Measurements from ENCODE around the gene PLD4.
"Not testable (repeated sequence)": the region's sequence is repeated elsewhere in the genome, so short reads cannot be mapped to it uniquely, and the experiment has no call there.

Gene PLD4

DNA sequence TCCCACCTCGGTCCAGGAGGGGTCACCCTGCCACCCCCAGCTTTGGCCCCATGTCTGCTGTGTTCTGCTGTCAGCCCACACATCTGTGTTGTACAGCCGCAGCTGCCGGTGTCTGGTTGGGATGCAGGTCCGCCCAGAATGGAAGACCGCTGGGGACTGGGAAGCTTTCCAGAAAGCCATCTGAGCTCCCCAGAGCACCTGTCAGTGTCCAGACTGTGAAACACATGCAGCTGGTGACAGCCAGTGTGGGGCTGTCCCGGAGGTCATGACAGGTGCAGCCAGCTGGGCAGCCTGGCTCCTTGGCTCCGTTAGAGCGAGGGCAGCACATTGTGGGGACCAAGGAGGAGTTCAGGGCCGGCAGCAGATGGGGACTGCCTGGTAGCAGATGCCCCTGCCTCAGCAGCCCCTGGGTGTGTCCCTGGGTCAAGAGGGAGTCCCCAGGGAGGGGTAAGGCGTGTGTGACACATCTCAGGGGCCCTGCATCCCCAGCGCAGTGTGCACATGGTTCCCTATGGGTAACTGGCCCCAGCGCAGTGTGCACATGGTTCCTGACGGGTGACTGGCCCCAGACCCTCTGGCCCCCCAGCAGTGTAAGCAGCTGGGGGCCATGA lies 43.2 kb upstream of the PLD4 start:
- no peak overlapping the region for H3K9ac ChIP-seq (ENCODE audit: low read length)
- H3K27ac ChIP-seq (ENCODE audit: low read length), result no peak overlapping the region
- H3K4me1 ChIP-seq (ENCODE audit: control insufficient read depth, low read depth, low read length), result no peaks in the 10 kb centered on the region
- peaks cover 7% of the 10 kb centered on the region for H3K36me3 ChIP-seq (ENCODE audit: control insufficient read depth, low read depth, low read length)
- H3K27me3 ChIP-seq (ENCODE audit: control insufficient read depth, insufficient read depth, low read length), result no peaks in the 10 kb centered on the region
- H3K4me3 ChIP-seq (ENCODE audit: low read length), result no peak overlapping the region
- no peaks in the 10 kb centered on the region for H3K9me3 ChIP-seq (ENCODE audit: control insufficient read depth, low read depth, low read length)

DNA sequence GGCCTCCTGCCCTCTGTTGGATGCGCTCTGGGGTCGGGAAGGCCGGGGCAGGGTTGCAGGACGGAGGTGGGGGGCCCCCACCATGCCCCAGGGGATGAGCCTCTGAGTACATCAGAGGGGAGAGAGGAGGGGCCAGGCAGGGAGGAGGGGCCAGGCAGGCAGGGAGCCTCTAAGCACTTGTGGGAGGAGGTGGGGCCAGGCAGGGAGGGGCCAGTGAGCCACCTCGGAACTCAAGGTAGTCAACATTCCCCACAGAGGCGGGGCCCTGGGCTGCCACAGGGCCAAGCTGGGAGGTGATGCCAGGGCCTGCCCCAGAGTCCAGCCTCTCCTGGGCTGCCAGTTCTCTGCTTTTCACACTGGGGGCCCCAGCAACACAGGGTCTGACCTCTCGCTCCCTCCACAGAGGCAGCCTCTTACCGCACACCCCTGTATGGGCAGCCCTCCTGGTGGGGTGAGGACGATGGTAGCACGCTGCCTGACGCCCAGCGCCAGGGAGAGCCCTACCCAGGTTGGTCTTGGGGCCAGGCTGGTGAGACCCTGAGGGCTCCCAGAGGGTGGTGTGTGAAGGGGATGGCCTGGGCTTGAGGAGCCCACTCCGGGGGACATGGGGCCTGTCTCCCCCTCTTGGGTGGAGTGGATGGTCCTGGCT lies 42.2 kb upstream of the PLD4 start:
- Histone ChIP-seq H3K27ac (ENCODE audit: low read length) (no peak overlapping the region), H3K36me3 (ENCODE audit: control insufficient read depth, low read depth, low read length) (peaks cover 7% of the 10 kb centered on the region), H3K27me3 (ENCODE audit: control insufficient read depth, insufficient read depth, low read length) (no peaks in the 10 kb centered on the region), H3K4me3 (ENCODE audit: low read length) (no peak overlapping the region), H3K4me1 (ENCODE audit: control insufficient read depth, low read depth, low read length) (no peaks in the 10 kb centered on the region), H3K9me3 (ENCODE audit: control insufficient read depth, low read depth, low read length) (no peaks in the 10 kb centered on the region), H3K9ac (ENCODE audit: low read length) (no peak overlapping the region)

GRCh38 chr14:104882991-104883660 lies 41.6 kb upstream of the PLD4 start:
- Histone ChIP-seq H3K36me3 (ENCODE audit: control insufficient read depth, low read depth, low read length) (peaks cover 7% of the 10 kb centered on the region), H3K27ac (ENCODE audit: low read length) (no peak overlapping the region), H3K4me3 (ENCODE audit: low read length) (no peak overlapping the region), H3K9ac (ENCODE audit: low read length) (no peak overlapping the region), H3K4me1 (ENCODE audit: control insufficient read depth, low read depth, low read length) (no peaks in the 10 kb centered on the region), H3K9me3 (ENCODE audit: control insufficient read depth, low read depth, low read length) (no peaks in the 10 kb centered on the region), H3K27me3 (ENCODE audit: control insufficient read depth, insufficient read depth, low read length) (no peaks in the 10 kb centered on the region)

DNA sequence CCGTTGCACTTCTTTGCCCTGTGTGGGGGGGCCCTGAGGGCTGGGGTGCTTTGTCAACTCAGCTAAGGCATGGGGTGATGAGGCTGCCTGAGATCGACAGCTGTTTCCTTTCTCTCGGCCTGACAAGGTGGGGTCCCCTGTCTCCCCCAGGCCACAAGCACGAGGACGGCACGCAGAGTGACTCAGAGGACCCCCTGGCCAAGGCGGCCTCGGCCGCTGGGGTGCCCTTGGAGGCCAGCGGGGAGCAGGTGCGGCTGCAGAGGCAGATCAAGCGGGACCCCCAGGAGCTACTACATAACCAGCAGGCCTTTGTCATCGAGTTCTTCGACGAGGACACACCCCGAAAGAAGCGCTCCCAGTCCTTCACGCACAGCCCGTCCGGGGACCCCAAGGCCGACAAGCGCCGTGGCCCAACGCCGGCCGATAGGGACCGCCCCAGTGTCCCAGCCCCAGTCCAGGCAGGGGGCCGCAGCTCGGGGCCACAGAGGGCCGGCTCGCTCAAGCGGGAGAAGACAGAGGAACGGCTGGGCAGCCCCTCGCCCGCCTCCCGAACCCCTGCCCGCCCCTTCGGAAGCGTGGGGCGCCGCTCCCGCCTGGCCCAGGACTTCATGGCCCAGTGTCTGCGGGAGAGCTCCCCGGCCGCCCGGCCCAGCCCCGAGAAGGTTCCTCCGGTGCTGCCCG lies 40.9 kb upstream of the PLD4 start:
- no peaks in the 10 kb centered on the region for H3K4me1 ChIP-seq (ENCODE audit: control insufficient read depth, low read depth, low read length)
- no peak overlapping the region for H3K27ac ChIP-seq (ENCODE audit: low read length)
- H3K9ac ChIP-seq (ENCODE audit: low read length), result no peak overlapping the region
- no peaks in the 10 kb centered on the region for H3K9me3 ChIP-seq (ENCODE audit: control insufficient read depth, low read depth, low read length)
- no peaks in the 10 kb centered on the region for H3K27me3 ChIP-seq (ENCODE audit: control insufficient read depth, insufficient read depth, low read length)
- peaks cover 7% of the 10 kb centered on the region for H3K36me3 ChIP-seq (ENCODE audit: control insufficient read depth, low read depth, low read length)
- no peak overlapping the region for H3K4me3 ChIP-seq (ENCODE audit: low read length)

- not testable (repeated sequence) for H3K4me1 ChIP-seq (ENCODE audit: control insufficient read depth, low read depth, low read length); H3K27ac ChIP-seq (ENCODE audit: low read length); H3K9ac ChIP-seq (ENCODE audit: low read length); H3K4me3 ChIP-seq (ENCODE audit: low read length); H3K36me3 ChIP-seq (ENCODE audit: control insufficient read depth, low read depth, low read length); H3K27me3 ChIP-seq (ENCODE audit: control insufficient read depth, insufficient read depth, low read length); H3K9me3 ChIP-seq (ENCODE audit: control insufficient read depth, low read depth, low read length)
Measured at GRCh38 chr14:104884381-104884780, 40.3 kb upstream of the PLD4 start.

DNA sequence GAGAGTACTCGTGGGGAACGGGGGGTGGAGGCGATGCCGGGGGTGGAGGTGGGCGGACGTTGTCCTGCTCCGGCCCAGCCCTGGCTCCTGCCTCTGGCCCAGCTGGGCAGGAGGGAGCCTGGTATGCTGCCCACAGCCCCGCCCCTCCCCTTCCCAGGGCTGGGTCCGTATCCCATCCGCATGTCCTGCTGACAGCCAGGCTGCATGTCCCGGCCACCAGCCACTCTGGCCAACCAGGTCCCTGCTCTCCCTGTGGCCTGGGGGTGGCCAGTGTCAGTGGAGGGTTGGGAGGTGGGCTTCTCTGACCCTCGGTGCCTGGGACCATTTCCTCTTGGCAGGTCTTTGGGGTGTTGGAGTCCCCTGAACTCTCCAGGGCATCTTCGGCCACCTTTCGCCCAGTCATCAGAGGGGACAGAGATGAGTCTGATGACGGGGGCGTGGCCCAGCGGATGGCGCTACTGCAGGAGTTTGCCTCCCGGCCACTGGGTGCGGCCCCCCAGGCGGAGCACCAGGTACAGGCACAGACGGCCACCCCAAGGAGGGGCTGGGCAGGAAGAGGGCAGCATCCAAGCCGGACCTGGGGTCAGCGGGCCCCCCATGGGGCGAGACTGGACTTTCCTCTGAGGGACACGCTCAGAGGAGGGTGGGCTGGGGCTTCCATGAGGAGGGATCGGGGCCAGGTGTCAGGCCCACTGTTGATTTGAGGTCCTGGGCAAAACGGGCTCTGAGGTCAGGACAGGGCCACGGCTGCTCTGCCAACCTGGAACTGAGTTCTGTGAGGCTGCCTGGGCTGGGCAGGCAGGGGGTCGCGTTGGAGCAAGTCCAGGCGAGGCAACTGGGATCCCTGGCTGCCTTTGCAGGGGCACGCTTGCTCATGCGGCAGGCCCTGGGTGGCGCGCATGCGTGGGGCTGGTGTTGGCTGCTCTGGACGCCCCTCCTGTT lies 39.4 kb upstream of the PLD4 start:
- Histone ChIP-seq H3K27me3 (ENCODE audit: control insufficient read depth, insufficient read depth, low read length) (no peaks in the 10 kb centered on the region), H3K9ac (ENCODE audit: low read length) (no peak overlapping the region), H3K36me3 (ENCODE audit: control insufficient read depth, low read depth, low read length) (peaks cover 7% of the 10 kb centered on the region), H3K4me3 (ENCODE audit: low read length) (no peak overlapping the region), H3K4me1 (ENCODE audit: control insufficient read depth, low read depth, low read length) (no peaks in the 10 kb centered on the region), H3K9me3 (ENCODE audit: control insufficient read depth, low read depth, low read length) (no peaks in the 10 kb centered on the region), H3K27ac (ENCODE audit: low read length) (no peak overlapping the region)

DNA sequence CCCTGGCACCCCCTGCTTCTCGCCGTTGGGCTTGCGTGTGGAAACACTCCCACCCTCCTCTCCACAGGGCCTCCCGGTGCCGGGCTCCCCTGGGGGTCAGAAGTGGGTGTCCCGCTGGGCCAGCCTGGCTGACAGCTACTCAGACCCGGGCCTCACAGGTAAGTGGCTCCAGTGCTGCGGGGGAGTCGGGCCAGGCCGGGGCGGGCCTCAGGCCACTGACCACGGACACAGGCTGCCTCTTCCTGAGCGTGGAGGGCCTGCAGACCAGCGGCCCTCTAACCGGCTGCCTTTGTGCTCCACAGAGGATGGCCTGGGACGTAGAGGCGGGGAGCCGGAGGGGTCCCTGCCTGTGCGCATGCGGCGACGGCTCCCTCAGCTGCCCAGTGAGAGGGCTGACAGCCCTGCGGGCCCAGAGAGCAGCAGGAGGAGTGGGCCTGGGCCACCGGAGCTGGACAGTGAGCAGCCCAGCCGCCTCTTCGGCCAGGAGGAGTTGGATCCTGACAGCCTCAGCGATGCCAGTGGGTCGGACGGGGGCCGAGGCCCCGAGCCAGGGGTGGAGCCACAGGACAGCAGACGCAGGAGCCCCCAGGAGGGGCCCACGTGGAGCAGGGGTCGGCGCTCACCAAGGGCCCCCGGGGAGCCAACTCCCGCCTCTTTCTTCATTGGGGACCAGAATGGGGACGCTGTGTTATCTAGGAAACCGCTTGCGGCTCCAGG lies 38.5 kb upstream of the PLD4 start:
- Histone ChIP-seq H3K9me3 (ENCODE audit: control insufficient read depth, low read depth, low read length) (no peaks in the 10 kb centered on the region), H3K27ac (ENCODE audit: low read length) (no peak overlapping the region), H3K36me3 (ENCODE audit: control insufficient read depth, low read depth, low read length) (no peaks in the 10 kb centered on the region), H3K4me1 (ENCODE audit: control insufficient read depth, low read depth, low read length) (no peaks in the 10 kb centered on the region), H3K4me3 (ENCODE audit: low read length) (no peak overlapping the region), H3K27me3 (ENCODE audit: control insufficient read depth, insufficient read depth, low read length) (no peaks in the 10 kb centered on the region), H3K9ac (ENCODE audit: low read length) (no peak overlapping the region)

- H3K27me3 ChIP-seq (ENCODE audit: control insufficient read depth, insufficient read depth, low read length), result no peaks in the 10 kb centered on the region
- no peak overlapping the region for H3K27ac ChIP-seq (ENCODE audit: low read length)
- no peak overlapping the region for H3K9ac ChIP-seq (ENCODE audit: low read length)
- H3K4me1 ChIP-seq (ENCODE audit: control insufficient read depth, low read depth, low read length), result no peaks in the 10 kb centered on the region
- no peak overlapping the region for H3K4me3 ChIP-seq (ENCODE audit: low read length)
- H3K36me3 ChIP-seq (ENCODE audit: control insufficient read depth, low read depth, low read length), result no peaks in the 10 kb centered on the region
- H3K9me3 ChIP-seq (ENCODE audit: control insufficient read depth, low read depth, low read length), result no peaks in the 10 kb centered on the region
Measured at GRCh38 chr14:104886690-104887622, 37.7 kb upstream of the PLD4 start.

GRCh38 chr14:104887623-104888488 lies 36.8 kb upstream of the PLD4 start:
- no peaks in the 10 kb centered on the region for H3K36me3 ChIP-seq (ENCODE audit: control insufficient read depth, low read depth, low read length)
- no peaks in the 10 kb centered on the region for H3K9me3 ChIP-seq (ENCODE audit: control insufficient read depth, low read depth, low read length)
- H3K4me1 ChIP-seq (ENCODE audit: control insufficient read depth, low read depth, low read length), result no peaks in the 10 kb centered on the region
- H3K27me3 ChIP-seq (ENCODE audit: control insufficient read depth, insufficient read depth, low read length), result no peaks in the 10 kb centered on the region
- H3K27ac ChIP-seq (ENCODE audit: low read length), result no peak overlapping the region
- no peak overlapping the region for H3K4me3 ChIP-seq (ENCODE audit: low read length)
- H3K9ac ChIP-seq (ENCODE audit: low read length), result no peak overlapping the region
